Fibroblast of lung (primary cell): ENCODE data around the gene POGK. TPM values are rescaled to one million over a fixed set of nuclear protein-coding genes. Genes with fewer than 3 reads are reported as not detected.

Experiments used
- DNase-seq, 2 donors: peaks; one replicate each; pipeline versions ENCODE4 v3.0.0 to v3.0.0-alpha.2; 2010; ENCODE audit warnings: low read depth in 2 of 2
- H2AFZ ChIP-seq: 2 replicates; pipeline ENCODE4 v1.5.1; 2012; ENCODE audit warnings: low read length, control low read depth, inconsistent platforms
- H3K27ac ChIP-seq: 2 replicates; pipeline ENCODE4 v1.5.1; 2011; ENCODE audit warnings: low read length, control low read depth; ENCODE audit not compliant: insufficient read depth
- H3K27me3 ChIP-seq: 2 replicates; pipeline ENCODE4 v1.5.1; 2011; ENCODE audit warnings: mild to moderate bottlenecking, low read length; ENCODE audit not compliant: control insufficient read depth, insufficient read depth
- H3K36me3 ChIP-seq: 2 replicates; pipeline ENCODE4 v1.5.1; 2011; ENCODE audit warnings: low read length; ENCODE audit not compliant: control insufficient read depth, insufficient read depth
- H3K4me1 ChIP-seq: 2 replicates; pipeline ENCODE4 v1.5.1; 2011; ENCODE audit warnings: low read length; ENCODE audit not compliant: control insufficient read depth, insufficient read depth; ENCODE audit errors: extremely low read depth
- H3K4me2 ChIP-seq: 2 replicates; pipeline ENCODE4 v1.5.1; 2011; ENCODE audit warnings: low read length, control low read depth; ENCODE audit not compliant: insufficient read depth; ENCODE audit errors: extremely low read depth
- H3K4me3 ChIP-seq, 4 experiments: fragments of 200-600 bp in 1 of 4; sonication (generic) in 1 of 4; replicated peaks in 1 of 4; 2 replicates each; pipeline ENCODE4 v1.5.1; 2011 to 2016; ENCODE audit warnings: low read length in 4 of 4, low read depth in 3 of 4, mild to moderate bottlenecking in 3 of 4, control low read depth in 2 of 4, inconsistent platforms in 1 of 4, mixed read lengths in 1 of 4; ENCODE audit not compliant: insufficient read depth in 1 of 4; ENCODE audit errors: control extremely low read depth in 1 of 4
- H3K79me2 ChIP-seq: 2 replicates; pipeline ENCODE4 v1.5.1; 2012; ENCODE audit warnings: mild to moderate bottlenecking, low read length, inconsistent platforms; ENCODE audit not compliant: control insufficient read depth, insufficient read depth
- H3K9ac ChIP-seq: 2 replicates; pipeline ENCODE4 v1.5.1; 2011; ENCODE audit warnings: mild to moderate bottlenecking, low read length, control low read depth; ENCODE audit not compliant: insufficient read depth
- H3K9me3 ChIP-seq: 2 replicates; pipeline ENCODE4 v1.5.1; 2012; ENCODE audit warnings: low read depth, low read length; ENCODE audit not compliant: control insufficient read depth, insufficient read depth
- H4K20me1 ChIP-seq: 2 replicates; pipeline ENCODE4 v1.5.1; 2011; ENCODE audit warnings: low read length; ENCODE audit not compliant: control insufficient read depth, insufficient read depth; ENCODE audit errors: extremely low read depth
- CTCF ChIP-seq, 2 donors: IDR thresholded peaks in 1 of 2; conservative IDR thresholded peaks in 1 of 2; 1 replicate in 1 of 2; 2 replicates in 1 of 2; pipeline ENCODE4 v1.5.1; 2011 to 2012; ENCODE audit warnings: low read length in 2 of 2, control low read depth in 1 of 2, inconsistent platforms in 1 of 2, low read depth in 1 of 2, mild to moderate bottlenecking in 1 of 2
- EZH2 ChIP-seq: IDR thresholded peaks from 2 replicates; pipeline ENCODE4 v1.5.1; 2012; ENCODE audit warnings: low read length, control low read depth, mild to moderate bottlenecking; ENCODE audit errors: missing control alignments
- polyA plus RNA-seq, 2 donors: library from polyadenylated mRNA; depleted of rRNA in 1 of 2; stranded (reverse) in 1 of 2; unstranded in 1 of 2; fragments of >200 nt; gene quantifications; 2 replicates each; pipeline ENCODE4 v1.2.1, GENCODE V29; 2011 to 2012; ENCODE audit warnings: missing spikeins in 1 of 2
- total RNA-seq: library from RNA; depleted of rRNA; stranded (reverse); fragments of >200 nt; gene quantifications from 2 replicates; pipeline ENCODE4 v1.2.1, GENCODE V29; 2014

POGK gene
- total and polyA plus RNA-seq, 2 donors (not counting 1 experiment from before 2014, with no cell fraction given), result 17.2 to 23.8 TPM

GRCh38 chr1:166808952-166809351, 30.3 kb upstream of the POGK start:
- Histone ChIP-seq H3K27ac (no peak overlapping the region), H2AFZ (no peak overlapping the region), H3K27me3 (no peaks in the 10 kb centered on the region), H3K36me3 (no peaks in the 10 kb centered on the region), H3K4me1 (no peaks in the 10 kb centered on the region), H3K4me2 (no peak overlapping the region), H3K9ac (no peak overlapping the region), H4K20me1 (no peaks in the 10 kb centered on the region), H3K4me3 (no peak overlapping the region), H3K79me2 (no peaks in the 10 kb centered on the region), H3K9me3 (no peaks in the 10 kb centered on the region)
- no peak for DNase-seq
- TF ChIP-seq CTCF (conservative IDR thresholded peaks at IDR 0.05 in 1 of 2, IDR thresholded peaks at IDR 0.05 in 1 of 2; ENCODE audit: low read depth in 1 of 2, low read length in 2 of 2) (no peak), EZH2 (no peak)

GRCh38 chr1:166811691-166812090, 27.6 kb upstream of the POGK start:
- H3K27ac ChIP-seq, result no peak overlapping the region
- no peak overlapping the region for H3K4me3 ChIP-seq
- DNase-seq, result peak in 1 of 2 donors; percentile 82
- TF ChIP-seq EZH2 (no peak), CTCF (conservative IDR thresholded peaks at IDR 0.05 in 1 of 2, IDR thresholded peaks at IDR 0.05 in 1 of 2; ENCODE audit: low read depth in 1 of 2, low read length in 2 of 2) (no peak)
- H4K20me1 ChIP-seq, result no peaks in the 10 kb centered on the region
- no peaks in the 10 kb centered on the region for H3K36me3 ChIP-seq
- no peaks in the 10 kb centered on the region for H3K79me2 ChIP-seq
- no peak overlapping the region for H3K4me2 ChIP-seq
- H3K9ac ChIP-seq, result no peak overlapping the region
- H3K9me3 ChIP-seq, result no peaks in the 10 kb centered on the region
- H3K4me1 ChIP-seq, result no peaks in the 10 kb centered on the region
- H2AFZ ChIP-seq, result no peak overlapping the region
- no peaks in the 10 kb centered on the region for H3K27me3 ChIP-seq

GRCh38 chr1:166813508-166814223, 25.6 kb upstream of the POGK start:
- Histone ChIP-seq H3K79me2 (no peaks in the 10 kb centered on the region), H3K27ac (no peak overlapping the region), H3K4me1 (no peaks in the 10 kb centered on the region), H3K9ac (no peak overlapping the region), H3K27me3 (no peaks in the 10 kb centered on the region), H3K36me3 (no peaks in the 10 kb centered on the region), H3K4me3 (no peak overlapping the region), H2AFZ (no peak overlapping the region), H3K9me3 (no peaks in the 10 kb centered on the region), H4K20me1 (no peaks in the 10 kb centered on the region), H3K4me2 (no peak overlapping the region)
- no peak for DNase-seq
- no peak for TF ChIP-seq EZH2
- TF ChIP-seq CTCF (conservative IDR thresholded peaks at IDR 0.05 in 1 of 2, IDR thresholded peaks at IDR 0.05 in 1 of 2; ENCODE audit: low read depth in 1 of 2, low read length in 2 of 2), result no peak
